ENCODE measurements around the gene PEX10. TPM values are rescaled to one million over a fixed set of nuclear protein-coding genes. Genes with fewer than 3 reads are reported as not detected.
A peak's percentile ranks its signal among the peaks of the same experiment; 100 is the strongest.

The PEX10 gene
- total and polyA plus RNA-seq, 4 experiments from 2014 or later = 7.2 to 13.0 (median 10.1) TPM

- peaks cover 47% of the 10 kb centered on the region for H3K36me3 ChIP-seq (ENCODE audit: insufficient read depth, low read length)
- peaks cover 28% of the 10 kb centered on the region for H3K4me1 ChIP-seq (ENCODE audit: insufficient read depth, low read length)
- H3K4me1 Mint-ChIP-seq = peaks cover 25 to 64% (median 38%) of the 10 kb centered on the region in 4 donors
- H3K4me3 ChIP-seq (ENCODE audit: low read length in 2 of 2) = no peak overlapping the region
- no peaks in the 10 kb centered on the region for H3K9me3 Mint-ChIP-seq
- H3K27ac ChIP-seq (ENCODE audit: low read depth, low read length) = no peak overlapping the region
- intact Hi-C loops (cut with micrococcal nuclease) = no loop called here
- H3K27me3 ChIP-seq (ENCODE audit: insufficient read depth, low read length) = no peaks in the 10 kb centered on the region
- peaks cover 27 to 67% of the 10 kb centered on the region in 2 donors for H3K36me3 Mint-ChIP-seq
- ChIA-PET CTCF (ENCODE audit: partially characterized antibody) (no interaction called here), POLR2A (ENCODE audit: partially characterized antibody) (no interaction called here)
- no peak for DNase-seq
- H3K27me3 Mint-ChIP-seq = no peaks in the 10 kb centered on the region
- peak overlapping the region in 1 of 7 donors; percentile 21 for H3K27ac Mint-ChIP-seq
- no peak overlapping the region for H3K4me3 Mint-ChIP-seq
- no peaks in the 10 kb centered on the region for H3K9me3 ChIP-seq (ENCODE audit: control insufficient read depth in 1 of 2, low read length in 2 of 2)
Observed at GRCh38 chr1:2396059-2396458, 16.3 kb downstream of the PEX10 start.

GRCh38 chr1:2395245-2395644 lies 17.1 kb downstream of the PEX10 start:
- no peaks in the 10 kb centered on the region for H3K9me3 ChIP-seq (ENCODE audit: control insufficient read depth in 1 of 2, low read length in 2 of 2)
- no peak overlapping the region for H3K4me3 ChIP-seq (ENCODE audit: low read length in 2 of 2)
- Mint-ChIP-seq H3K27ac (peak overlapping the region in 5 of 7 donors; percentile 29 to 75 (median 66)), H3K4me3 (no peak overlapping the region), H3K36me3 (peaks cover 21 to 62% of the 10 kb centered on the region in 2 donors), H3K4me1 (peaks cover 22 to 66% (median 39%) of the 10 kb centered on the region in 4 donors), H3K9me3 (no peaks in the 10 kb centered on the region), H3K27me3 (no peaks in the 10 kb centered on the region)
- intact Hi-C loops (cut with micrococcal nuclease) = no loop called here
- no peak overlapping the region for H3K27ac ChIP-seq (ENCODE audit: low read depth, low read length)
- H3K36me3 ChIP-seq (ENCODE audit: insufficient read depth, low read length) = peaks cover 40% of the 10 kb centered on the region
- ChIA-PET CTCF (ENCODE audit: partially characterized antibody) (interaction anchor here (1.9 kb wide), 1 partner anchor 200 kb away, joined by 6 read pairs; the partner anchor contains the start of gene FAAP20), POLR2A (ENCODE audit: partially characterized antibody) (no interaction called here)
- peaks cover 37% of the 10 kb centered on the region for H3K4me1 ChIP-seq (ENCODE audit: insufficient read depth, low read length)
- H3K27me3 ChIP-seq (ENCODE audit: insufficient read depth, low read length) = no peaks in the 10 kb centered on the region
- DNase-seq = no peak

GRCh38 chr1:2394761-2395160 lies 17.6 kb downstream of the PEX10 start:
- intact Hi-C loops (cut with micrococcal nuclease) = no loop called here
- H3K27me3 Mint-ChIP-seq = no peaks in the 10 kb centered on the region
- Histone ChIP-seq H3K4me3 (ENCODE audit: low read length in 2 of 2) (no peak overlapping the region), H3K4me1 (ENCODE audit: insufficient read depth, low read length) (peaks cover 37% of the 10 kb centered on the region), H3K9me3 (ENCODE audit: control insufficient read depth in 1 of 2, low read length in 2 of 2) (no peaks in the 10 kb centered on the region), H3K27me3 (ENCODE audit: insufficient read depth, low read length) (no peaks in the 10 kb centered on the region), H3K27ac (ENCODE audit: low read depth, low read length) (no peak overlapping the region), H3K36me3 (ENCODE audit: insufficient read depth, low read length) (peaks cover 35% of the 10 kb centered on the region)
- peaks cover 22 to 71% (median 41%) of the 10 kb centered on the region in 4 donors for H3K4me1 Mint-ChIP-seq
- H3K36me3 Mint-ChIP-seq = peaks cover 17 to 62% of the 10 kb centered on the region in 2 donors
- POLR2A ChIA-PET (ENCODE audit: partially characterized antibody) = interaction anchor here (1.1 to 1.3 kb wide), 3 partner anchors 8 to 17 kb away, joined by 3 read pairs; no protein-coding TSS in a partner anchor
- H3K9me3 Mint-ChIP-seq = no peaks in the 10 kb centered on the region
- CTCF ChIA-PET (ENCODE audit: partially characterized antibody) = interaction anchor here (0.9 to 1.9 kb wide), 2 partner anchors 21 to 200 kb away, joined by 3 to 6 read pairs; partner anchors contain the start of gene FAAP20
- H3K27ac Mint-ChIP-seq = peak overlapping the region in 6 of 7 donors; percentile 61 to 75 (median 65)
- DNase-seq = no peak
- no peak overlapping the region for H3K4me3 Mint-ChIP-seq

- Mint-ChIP-seq H3K27ac (peak overlapping the region in 4 of 7 donors; percentile 61 to 87 (median 72)), H3K27me3 (no peaks in the 10 kb centered on the region), H3K9me3 (no peaks in the 10 kb centered on the region), H3K4me1 (peaks cover 22 to 68% (median 41%) of the 10 kb centered on the region in 4 donors), H3K36me3 (peaks cover 14 to 57% of the 10 kb centered on the region in 2 donors), H3K4me3 (peak overlapping the region in 2 of 8 donors; percentile 12 to 20)
- H3K9me3 ChIP-seq (ENCODE audit: control insufficient read depth in 1 of 2, low read length in 2 of 2) = no peaks in the 10 kb centered on the region
- H3K4me1 ChIP-seq (ENCODE audit: insufficient read depth, low read length) = peaks cover 37% of the 10 kb centered on the region
- H3K36me3 ChIP-seq (ENCODE audit: insufficient read depth, low read length) = peaks cover 30% of the 10 kb centered on the region
- H3K4me3 ChIP-seq (ENCODE audit: low read length in 2 of 2) = no peak overlapping the region
- ChIA-PET POLR2A (ENCODE audit: partially characterized antibody) (interaction anchor here (1.1 to 1.3 kb wide), 4 partner anchors 9 to 199 kb away, joined by 3 to 5 read pairs (median 3); partner anchors contain the start of gene FAAP20), CTCF (ENCODE audit: partially characterized antibody) (interaction anchor here (0.9 to 1.9 kb wide), 2 partner anchors 22 to 199 kb away, joined by 3 to 6 read pairs; partner anchors contain the start of gene FAAP20)
- H3K27ac ChIP-seq (ENCODE audit: low read depth, low read length) = no peak overlapping the region
- no peak for DNase-seq
- H3K27me3 ChIP-seq (ENCODE audit: insufficient read depth, low read length) = no peaks in the 10 kb centered on the region
- intact Hi-C loops (cut with micrococcal nuclease) = no loop called here
Observed at GRCh38 chr1:2394220-2394619, 18.1 kb downstream of the PEX10 start.

GRCh38 chr1:2393471-2393877 lies 18.9 kb downstream of the PEX10 start:
- peaks cover 37% of the 10 kb centered on the region for H3K4me1 ChIP-seq (ENCODE audit: insufficient read depth, low read length)
- CTCF ChIA-PET (ENCODE audit: partially characterized antibody) = interaction anchor here (1.9 kb wide), 1 partner anchor 199 kb away, joined by 6 read pairs; the partner anchor contains the start of gene FAAP20
- no peak for DNase-seq
- H3K4me3 ChIP-seq (ENCODE audit: low read length in 2 of 2) = no peak overlapping the region
- H3K36me3 ChIP-seq (ENCODE audit: insufficient read depth, low read length) = peaks cover 28% of the 10 kb centered on the region
- no peaks in the 10 kb centered on the region for H3K9me3 ChIP-seq (ENCODE audit: control insufficient read depth in 1 of 2, low read length in 2 of 2)
- peak overlapping the region in 7 of 8 donors; percentile 52 to 93 (median 89) for H3K4me3 Mint-ChIP-seq
- intact Hi-C loops (cut with micrococcal nuclease) = no loop called here
- H3K27ac ChIP-seq (ENCODE audit: low read depth, low read length) = peak overlapping the region; percentile 64
- H3K27me3 ChIP-seq (ENCODE audit: insufficient read depth, low read length) = no peaks in the 10 kb centered on the region
- H3K27me3 Mint-ChIP-seq = no peaks in the 10 kb centered on the region
- peaks cover 11 to 50% of the 10 kb centered on the region in 2 donors for H3K36me3 Mint-ChIP-seq
- POLR2A ChIA-PET (ENCODE audit: partially characterized antibody) = interaction anchor here (0.8 to 2.5 kb wide), 6 partner anchors 9 to 199 kb away, joined by 3 to 25 read pairs (median 4); partner anchors contain the start of genes FAAP20 and PRXL2B
- H3K4me1 Mint-ChIP-seq = peaks cover 22 to 62% (median 41%) of the 10 kb centered on the region in 4 donors
- H3K27ac Mint-ChIP-seq = peak overlapping the region; percentile 78 to 95 (median 93)
- no peaks in the 10 kb centered on the region for H3K9me3 Mint-ChIP-seq

- ChIA-PET CTCF (ENCODE audit: partially characterized antibody) (interaction anchor here (1.3 to 1.5 kb wide), 2 partner anchors 163 to 219 kb away, joined by 3 read pairs; partner anchors contain the start of gene TNFRSF14), POLR2A (ENCODE audit: partially characterized antibody) (interaction anchor here (1.0 to 2.5 kb wide), 12 partner anchors 13 to 197 kb away, joined by 3 to 32 read pairs (median 10); partner anchors contain the start of genes FAAP20, PEX10, PRXL2B and TNFRSF14)
- no peak for DNase-seq
- H3K4me1 Mint-ChIP-seq = peaks cover 22 to 62% (median 41%) of the 10 kb centered on the region in 4 donors
- intact Hi-C loops (cut with micrococcal nuclease) = no loop called here
- Histone ChIP-seq H3K36me3 (ENCODE audit: insufficient read depth, low read length) (peaks cover 23% of the 10 kb centered on the region), H3K27me3 (ENCODE audit: insufficient read depth, low read length) (no peaks in the 10 kb centered on the region), H3K27ac (ENCODE audit: low read depth, low read length) (peak overlapping the region; percentile 64), H3K4me3 (ENCODE audit: low read length in 2 of 2) (peak overlapping the region; percentile 48 to 57), H3K4me1 (ENCODE audit: insufficient read depth, low read length) (peaks cover 37% of the 10 kb centered on the region), H3K9me3 (ENCODE audit: control insufficient read depth in 1 of 2, low read length in 2 of 2) (no peaks in the 10 kb centered on the region)
- peaks cover 11 to 47% of the 10 kb centered on the region in 2 donors for H3K36me3 Mint-ChIP-seq
- no peaks in the 10 kb centered on the region for H3K9me3 Mint-ChIP-seq
- H3K27me3 Mint-ChIP-seq = no peaks in the 10 kb centered on the region
- H3K4me3 Mint-ChIP-seq = peak overlapping the region; percentile 85 to 93 (median 90)
- H3K27ac Mint-ChIP-seq = peak overlapping the region; percentile 87 to 95 (median 93)
Observed at GRCh38 chr1:2392686-2393085, 19.7 kb downstream of the PEX10 start.

GRCh38 chr1:2391931-2392509 lies 20.3 kb downstream of the PEX10 start:
- Histone ChIP-seq H3K4me1 (ENCODE audit: insufficient read depth, low read length) (peaks cover 37% of the 10 kb centered on the region), H3K9me3 (ENCODE audit: control insufficient read depth in 1 of 2, low read length in 2 of 2) (no peaks in the 10 kb centered on the region), H3K27ac (ENCODE audit: low read depth, low read length) (peak overlapping the region; percentile 64), H3K36me3 (ENCODE audit: insufficient read depth, low read length) (peaks cover 16% of the 10 kb centered on the region), H3K27me3 (ENCODE audit: insufficient read depth, low read length) (no peaks in the 10 kb centered on the region), H3K4me3 (ENCODE audit: low read length in 2 of 2) (peak overlapping the region; percentile 48 to 57)
- Mint-ChIP-seq H3K9me3 (no peaks in the 10 kb centered on the region), H3K36me3 (peaks cover 8 to 40% of the 10 kb centered on the region in 2 donors), H3K4me1 (peaks cover 22 to 55% (median 40%) of the 10 kb centered on the region in 4 donors), H3K4me3 (peak overlapping the region; percentile 85 to 93 (median 90)), H3K27me3 (no peaks in the 10 kb centered on the region), H3K27ac (peak overlapping the region; percentile 87 to 95 (median 93))
- ChIA-PET CTCF (ENCODE audit: partially characterized antibody) (interaction anchor here (1.0 to 2.5 kb wide), 6 partner anchors 10 to 218 kb away, joined by 3 to 12 read pairs (median 6); partner anchors contain the start of genes FAAP20 and TNFRSF14), POLR2A (ENCODE audit: partially characterized antibody) (interaction anchor here (0.7 to 2.5 kb wide), 33 partner anchors 10 to 776 kb away, joined by 3 to 32 read pairs (median 5); partner anchors contain the start of genes FAAP20, MIB2, PANK4 and PEX10)
- intact Hi-C loops (cut with micrococcal nuclease) = loop anchor here (1.0 to 2.0 kb wide), 9 partner anchors 20 to 259 kb away; partner anchors contain the start of genes FAAP20, PANK4, PEX10 and PRXL2B
- no peak for DNase-seq
